Measurements from ENCODE around the gene PEX11G.
A peak's percentile ranks its signal among the peaks of the same experiment; 100 is the strongest.

Gene PEX11G

GRCh38 chr19:7433456-7433855, 55.4 kb downstream of the PEX11G start:
- DNase-seq (ENCODE audit: low spot score): peak; percentile 1

GRCh38 chr19:7429638-7430282, 59.1 kb downstream of the PEX11G start:
- DNase-seq (ENCODE audit: low spot score): no peak

GRCh38 chr19:7428651-7429113, 60.2 kb downstream of the PEX11G start:
- DNase-seq (ENCODE audit: low spot score): no peak

DNA sequence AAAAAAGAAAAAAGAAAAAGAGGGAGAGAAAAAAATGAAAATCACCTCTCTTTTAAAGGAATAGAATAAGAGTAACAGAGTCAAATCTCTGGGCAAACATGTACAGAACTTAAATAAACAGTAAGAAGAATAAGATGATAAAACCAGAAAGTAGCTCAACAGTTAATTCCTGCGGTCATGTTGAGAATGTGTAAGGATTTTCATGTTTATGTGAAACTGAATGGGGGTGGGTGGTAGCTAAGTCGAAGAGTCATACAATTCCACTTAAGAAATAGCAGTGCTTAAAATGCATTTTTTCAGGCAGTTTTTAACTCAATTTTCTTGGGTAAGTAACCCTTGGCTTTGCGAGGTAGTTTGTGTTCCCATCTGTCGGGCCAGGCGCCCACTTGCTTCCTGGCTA, 60.9 kb downstream of the PEX11G start:
- no peak for DNase-seq (ENCODE audit: low spot score)

GRCh38 chr19:7426986-7427385, 61.8 kb downstream of the PEX11G start:
- DNase-seq (ENCODE audit: low spot score): no peak
